Measurements from ENCODE around the gene P3R3URF.

- TF ChIP-seq CTCF (IDR thresholded peaks at IDR 0.05) (no peak), POLR2AphosphoS5 (IDR thresholded peaks at IDR 0.05) (no peak)
Observed at GRCh38 chr1:46220808-46221207, 44.5 kb upstream of the P3R3URF start.
